SU-DHL-6 (cell line): Measurements from ENCODE around the gene COX11.

ENCODE experiments used
- H2AFZ ChIP-seq: fragments of 200-600 bp; sonication (generic); 2 replicates; pipeline ENCODE4 v1.6.1; 2014; ENCODE audit warnings: low read depth, mild to moderate bottlenecking, moderate library complexity, mixed read lengths, antibody characterized with exemption, low read length; ENCODE audit not compliant: severe bottlenecking
- H3F3A ChIP-seq: fragments of 200-600 bp; shearing (Covaris generic); 2 replicates; pipeline ENCODE4 v1.6.0; 2016; ENCODE audit warnings: antibody characterized with exemption, mild to moderate bottlenecking; ENCODE audit not compliant: insufficient read depth
- H3K27ac ChIP-seq: fragments of 200-600 bp; sonication (generic); 2 replicates; pipeline ENCODE4 v1.5.1; 2016; ENCODE audit warnings: low read depth, mild to moderate bottlenecking, low read length, moderate library complexity, mixed read lengths
- H3K27me3 ChIP-seq: fragments of 200-600 bp; sonication (generic), shearing (Covaris generic); 2 replicates; pipeline ENCODE4 v1.6.0; 2014; ENCODE audit warnings: mild to moderate bottlenecking, low read length
- H3K36me3 ChIP-seq: fragments of 200-600 bp; sonication (generic); 2 replicates; pipeline ENCODE4 v1.6.1; 2014; ENCODE audit warnings: mild to moderate bottlenecking, low read length, mixed read lengths
- H3K4me2 ChIP-seq: fragments of 300-600, 200-600 bp; shearing (Covaris generic), sonication (generic); 2 replicates; pipeline ENCODE4 v1.6.0; 2014; ENCODE audit warnings: low read length, low read depth, mild to moderate bottlenecking; ENCODE audit not compliant: poor library complexity, severe bottlenecking
- H3K4me3 ChIP-seq: fragments of 200-600 bp; sonication (generic); 2 replicates; pipeline ENCODE4 v1.5.1; 2014; ENCODE audit warnings: antibody characterized with exemption, low read length, mild to moderate bottlenecking, mixed read lengths; ENCODE audit not compliant: insufficient read depth, poor library complexity, severe bottlenecking
- H3K79me2 ChIP-seq: fragments of 200-600 bp; sonication (generic); 2 replicates; pipeline ENCODE4 v1.6.1; 2014; ENCODE audit warnings: mild to moderate bottlenecking, low read length, moderate library complexity; ENCODE audit not compliant: insufficient read depth
- H3K9ac ChIP-seq: fragments of 200-600 bp; sonication (generic); 2 replicates; pipeline ENCODE4 v1.7.0; 2014; ENCODE audit warnings: mild to moderate bottlenecking, low read length
- H3K9me2 ChIP-seq: fragments of 200-600 bp; sonication (generic); replicated peaks from 2 replicates; pipeline ENCODE4 v1.6.1; 2014; ENCODE audit warnings: low read length; ENCODE audit not compliant: insufficient read depth
- H3K9me3 ChIP-seq: fragments of 200-600 bp; sonication (generic); 2 replicates; pipeline ENCODE4 v1.6.1; 2014; ENCODE audit warnings: low read length, mixed read lengths; ENCODE audit not compliant: insufficient read depth
- H4K20me1 ChIP-seq: fragments of 200-600 bp; sonication (generic); 2 replicates; pipeline ENCODE4 v1.6.1; 2014; ENCODE audit warnings: low read depth, mild to moderate bottlenecking, antibody characterized with exemption, low read length, moderate library complexity, mixed read lengths
- CTCF ChIP-seq: fragments of 200-600 bp; sonication (generic); IDR thresholded peaks from one replicate; pipeline ENCODE4 v1.5.1; 2017; ENCODE audit warnings: antibody characterized with exemption, mild to moderate bottlenecking, low read length, moderate library complexity; ENCODE audit not compliant: insufficient read depth, poor library complexity, severe bottlenecking
- EZH2phosphoT487 ChIP-seq: fragments of 200-600 bp; sonication (generic), shearing (Covaris generic); conservative IDR thresholded peaks from 2 replicates; pipeline ENCODE4 v1.6.1; 2018; ENCODE audit warnings: mild to moderate bottlenecking, antibody characterized with exemption, low read length, moderate library complexity, mixed read lengths

The COX11 gene

GRCh38 chr17:54937426-54937825 lies 31.0 kb downstream of the COX11 start:
- Histone ChIP-seq H3K4me3 (no peak overlapping the region), H3F3A (no peaks in the 10 kb centered on the region), H2AFZ (no peak overlapping the region), H3K79me2 (no peaks in the 10 kb centered on the region), H3K9me2 (no peaks in the 10 kb centered on the region), H3K9me3 (no peaks in the 10 kb centered on the region), H3K9ac (no peak overlapping the region), H3K4me2 (no peak overlapping the region), H4K20me1 (no peaks in the 10 kb centered on the region), H3K36me3 (no peaks in the 10 kb centered on the region), H3K27me3 (no peaks in the 10 kb centered on the region), H3K27ac (no peak overlapping the region)
- no peak for TF ChIP-seq EZH2phosphoT487
- TF ChIP-seq CTCF, result no peak

GRCh38 chr17:54937018-54937417 lies 31.4 kb downstream of the COX11 start:
- Histone ChIP-seq H3K9ac (no peak overlapping the region), H3K27ac (no peak overlapping the region), H3F3A (no peaks in the 10 kb centered on the region), H3K27me3 (no peaks in the 10 kb centered on the region), H3K4me2 (no peak overlapping the region), H3K4me3 (no peak overlapping the region), H3K36me3 (no peaks in the 10 kb centered on the region), H2AFZ (no peak overlapping the region), H3K79me2 (no peaks in the 10 kb centered on the region), H3K9me2 (no peaks in the 10 kb centered on the region), H3K9me3 (no peaks in the 10 kb centered on the region), H4K20me1 (no peaks in the 10 kb centered on the region)
- TF ChIP-seq EZH2phosphoT487, result no peak
- no peak for TF ChIP-seq CTCF

GRCh38 chr17:54935471-54935870 lies 33.0 kb downstream of the COX11 start:
- Histone ChIP-seq H4K20me1 (no peaks in the 10 kb centered on the region), H3K27ac (no peak overlapping the region), H3K36me3 (no peaks in the 10 kb centered on the region), H3F3A (no peaks in the 10 kb centered on the region), H3K79me2 (no peaks in the 10 kb centered on the region), H3K4me3 (no peak overlapping the region), H2AFZ (no peak overlapping the region), H3K27me3 (no peaks in the 10 kb centered on the region), H3K9me2 (no peaks in the 10 kb centered on the region), H3K9me3 (no peaks in the 10 kb centered on the region), H3K9ac (no peak overlapping the region), H3K4me2 (no peak overlapping the region)
- TF ChIP-seq CTCF, result no peak
- no peak for TF ChIP-seq EZH2phosphoT487

- no peaks in the 10 kb centered on the region for H3K9me2 ChIP-seq
- TF ChIP-seq CTCF (no peak), EZH2phosphoT487 (no peak)
- no peaks in the 10 kb centered on the region for H3K9me3 ChIP-seq
- no peak overlapping the region for H3K27ac ChIP-seq
- no peak overlapping the region for H2AFZ ChIP-seq
- no peaks in the 10 kb centered on the region for H3F3A ChIP-seq
- H4K20me1 ChIP-seq, result no peaks in the 10 kb centered on the region
- no peaks in the 10 kb centered on the region for H3K79me2 ChIP-seq
- no peak overlapping the region for H3K9ac ChIP-seq
- no peak overlapping the region for H3K4me2 ChIP-seq
- H3K4me3 ChIP-seq, result no peak overlapping the region
- no peaks in the 10 kb centered on the region for H3K36me3 ChIP-seq
- H3K27me3 ChIP-seq, result no peaks in the 10 kb centered on the region
Measured at GRCh38 chr17:54933921-54934320, 34.5 kb downstream of the COX11 start.
